ENCODE results near the gene ORMDL1. TPM values are rescaled to one million over a fixed set of nuclear protein-coding genes. Genes with fewer than 3 reads are reported as not detected.

ORMDL1 gene
- total RNA-seq, 4 donors from 2014 or later: 62.1 to 88.6 (median 66.2) TPM

DNA sequence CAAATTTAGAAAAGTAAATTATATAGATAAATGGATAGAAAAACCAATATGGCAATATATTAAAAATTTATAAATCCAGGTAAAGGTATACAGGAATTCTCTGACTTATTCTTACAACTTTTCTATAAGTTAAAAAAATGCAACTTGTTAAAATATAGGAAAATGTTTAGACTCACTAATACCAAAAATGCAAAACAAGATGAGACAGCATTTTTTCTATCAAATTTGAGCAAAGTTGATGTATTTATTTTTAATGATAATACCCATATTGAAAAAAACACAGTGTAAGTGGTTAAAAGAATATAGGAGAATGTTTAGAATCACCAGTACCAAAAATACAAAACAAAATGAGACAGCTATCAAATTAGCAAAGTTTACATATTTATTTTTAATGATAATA, 57.3 kb downstream of the ORMDL1 start:
- Histone ChIP-seq H3K4me1 (no peaks in the 10 kb centered on the region), H3K9me3 (no peaks in the 10 kb centered on the region), H3K27me3 (no peaks in the 10 kb centered on the region), H3K27ac (no peak overlapping the region), H3K36me3 (peaks cover 0 to 27% (median 0%) of the 10 kb centered on the region in 3 donors), H3K4me3 (no peak overlapping the region)
- no peak for DNase-seq (ENCODE audit: low spot score in 2 of 2)
- no peak for TF ChIP-seq CTCF (IDR thresholded peaks at IDR 0.05)
- no peak for TF ChIP-seq EP300 (IDR thresholded peaks at IDR 0.05)
- TF ChIP-seq POLR2A (IDR thresholded peaks at IDR 0.05): no peak

- WGBS, 2 donors: 86 to 88% methylated on average over 1 of the region's 1 CpG
- Histone ChIP-seq H3K4me1 (no peaks in the 10 kb centered on the region), H3K36me3 (peaks cover 0 to 27% (median 0%) of the 10 kb centered on the region in 3 donors), H3K4me3 (no peak overlapping the region), H3K9me3 (no peaks in the 10 kb centered on the region), H3K27ac (no peak overlapping the region), H3K27me3 (no peaks in the 10 kb centered on the region)
- DNase-seq (ENCODE audit: low spot score in 2 of 2): no peak
- no peak for TF ChIP-seq CTCF (IDR thresholded peaks at IDR 0.05)
- no peak for TF ChIP-seq EP300 (IDR thresholded peaks at IDR 0.05)
- TF ChIP-seq POLR2A (IDR thresholded peaks at IDR 0.05): no peak
Observed at GRCh38 chr2:189726271-189726670, 57.9 kb downstream of the ORMDL1 start.

GRCh38 chr2:189723192-189723591, 60.9 kb downstream of the ORMDL1 start:
- TF ChIP-seq CTCF (IDR thresholded peaks at IDR 0.05) (no peak), EP300 (IDR thresholded peaks at IDR 0.05) (no peak), POLR2A (IDR thresholded peaks at IDR 0.05) (no peak)
- Histone ChIP-seq H3K9me3 (no peaks in the 10 kb centered on the region), H3K4me3 (no peak overlapping the region), H3K36me3 (peaks cover 0 to 38% (median 0%) of the 10 kb centered on the region in 3 donors), H3K27me3 (no peaks in the 10 kb centered on the region), H3K4me1 (no peaks in the 10 kb centered on the region), H3K27ac (no peak overlapping the region)
- DNase-seq (ENCODE audit: low spot score in 2 of 2): no peak

Other genes starting within 250 kb of the ORMDL1 start
- gene SLC40A1, start 203.6 kb downstream of the ORMDL1 start, total RNA-seq: 10 to 100 TPM; 26.0 to 51.1 (median 36.0) TPM
- 10 to 100 TPM; 42.6 to 66.6 (median 53.4) TPM for gene ASNSD1, start 122.9 kb downstream of the ORMDL1 start, total RNA-seq
- gene ANKAR, start 109.7 kb downstream of the ORMDL1 start, total RNA-seq: 10 to 100 TPM; 14.9 to 38.8 (median 27.8) TPM
- gene OSGEPL1, start 21.5 kb downstream of the ORMDL1 start, total RNA-seq: 10 to 100 TPM in 3 of 4 donors, 1 to 10 TPM in 1; 8.4 to 26.4 (median 11.8) TPM
- 10 to 100 TPM; 11.2 to 33.0 (median 21.0) TPM for gene PMS1, start 111 bp upstream of the ORMDL1 start, total RNA-seq

Data from tibial nerve (tissue), 4 donors.